Neural cell (in vitro differentiated cells): ENCODE results near the gene ANGEL1.

ENCODE experiments used
- CTCF ChIP-seq: fragments of 450-650 bp; IDR thresholded peaks from 2 replicates; pipeline ENCODE4 v1.5.1; 2014; ENCODE audit warnings: antibody characterized with exemption, mild to moderate bottlenecking, moderate library complexity; ENCODE audit not compliant: poor library complexity, severe bottlenecking
- EP300 ChIP-seq: fragments of 450-650 bp; conservative IDR thresholded peaks from 2 replicates; pipeline ENCODE4 v1.6.1; 2014; ENCODE audit warnings: antibody characterized with exemption, mild to moderate bottlenecking, moderate library complexity; ENCODE audit not compliant: poor library complexity, severe bottlenecking
- EZH2 ChIP-seq: fragments of 200-600, 300-800 bp; shearing (Covaris generic), sonication (generic); IDR thresholded peaks from 2 replicates; pipeline ENCODE4 v1.6.1; 2014; ENCODE audit warnings: antibody characterized with exemption, low read length, borderline replicate concordance, mild to moderate bottlenecking; ENCODE audit not compliant: insufficient read depth, poor library complexity, severe bottlenecking
- MXI1 ChIP-seq: fragments of 450-650 bp; conservative IDR thresholded peaks from 2 replicates; pipeline ENCODE4 v1.6.1; 2014; ENCODE audit warnings: antibody characterized with exemption, mild to moderate bottlenecking; ENCODE audit not compliant: poor library complexity, severe bottlenecking
- POLR2AphosphoS5 ChIP-seq: IDR thresholded peaks from 2 replicates; pipeline ENCODE4 v1.6.1; 2012
- RAD21 ChIP-seq: fragments of 450-650 bp; conservative IDR thresholded peaks from 2 replicates; pipeline ENCODE4 v1.6.1; 2014; ENCODE audit warnings: antibody characterized with exemption, mild to moderate bottlenecking, moderate library complexity
- REST ChIP-seq: IDR thresholded peaks from 2 replicates; pipeline ENCODE4 v1.6.1; 2012; ENCODE audit warnings: borderline replicate concordance
- SMC3 ChIP-seq: fragments of 450-650 bp; conservative IDR thresholded peaks from 2 replicates; pipeline ENCODE4 v1.6.1; 2014; ENCODE audit warnings: antibody characterized with exemption, mild to moderate bottlenecking, moderate library complexity; ENCODE audit not compliant: poor library complexity
- TAF1 ChIP-seq: IDR thresholded peaks from 2 replicates; pipeline ENCODE4 v1.6.1; 2012; ENCODE audit warnings: low read depth

- TF ChIP-seq EP300 (no peak), CTCF (no peak), POLR2AphosphoS5 (no peak), REST (no peak), RAD21 (no peak), MXI1 (no peak), SMC3 (no peak), EZH2 (no peak), TAF1 (no peak)
Measured at GRCh38 chr14:76756371-76756750, 56.3 kb downstream of the ANGEL1 start.
